ENCODE results near the gene RFPL4AL1. TPM values are rescaled to one million over a fixed set of nuclear protein-coding genes. Genes with fewer than 3 reads are reported as not detected.

RFPL4AL1 gene
- total RNA-seq, 1 experiment from 2014 or later, result not detected

GRCh38 chr19:55750715-55751114, 18.2 kb upstream of the RFPL4AL1 start:
- Histone ChIP-seq H3K27me3 (ENCODE audit: insufficient read depth, low read length) (no peaks in the 10 kb centered on the region), H3K18ac (ENCODE audit: insufficient read length, low read depth, low read length) (no peak overlapping the region), H3K23me2 (ENCODE audit: insufficient read length, low read depth, low read length, poor library complexity, severe bottlenecking) (no peaks in the 10 kb centered on the region), H3K14ac (ENCODE audit: insufficient read depth, low read length) (no peak overlapping the region), H2BK12ac (ENCODE audit: insufficient read length, low read depth, low read length) (no peak overlapping the region), H4K8ac (replicated peaks; ENCODE audit: insufficient read length, low read depth, low read length) (no peak overlapping the region), H3K56ac (ENCODE audit: insufficient read length, low read depth, low read length) (no peak overlapping the region), H4K5ac (ENCODE audit: insufficient read length, low read depth, low read length) (no peak overlapping the region), H2BK120ac (ENCODE audit: low read depth, low read length, poor library complexity, severe bottlenecking) (no peak overlapping the region), H4K20me1 (ENCODE audit: control insufficient read depth, insufficient read depth, insufficient read length) (no peaks in the 10 kb centered on the region), H3K4me2 (ENCODE audit: insufficient read depth, insufficient read length, low read length) (no peak overlapping the region), H3K27ac (ENCODE audit: insufficient read length, low read depth, low read length) (no peak overlapping the region), H3K4me1 (ENCODE audit: insufficient read depth, low read length) (no peaks in the 10 kb centered on the region), H3T11ph (ENCODE audit: low read length) (no peak overlapping the region), H3K23ac (ENCODE audit: insufficient read length, low read depth, low read length) (no peak overlapping the region), H2BK5ac (ENCODE audit: insufficient read length, low read length) (no peak overlapping the region), H2AK5ac (ENCODE audit: insufficient read length, low read length) (no peak overlapping the region), H3K79me2 (ENCODE audit: insufficient read depth, low read length) (peaks cover 2% of the 10 kb centered on the region; the same call in 1 of the 2 replicates), H3K9me3 (ENCODE audit: control insufficient read depth, low read depth, low read length) (peaks cover 73% of the 10 kb centered on the region), H2BK20ac (ENCODE audit: low read depth, low read length, poor library complexity, severe bottlenecking) (no peak overlapping the region), H2AFZ (ENCODE audit: low read length) (no peak overlapping the region), H3K79me1 (ENCODE audit: insufficient read depth, low read depth, low read length, poor library complexity, severe bottlenecking) (no peaks in the 10 kb centered on the region), H3K9ac (ENCODE audit: extremely low read depth, insufficient read length, low read length) (no peak overlapping the region), H2BK15ac (ENCODE audit: low read depth, low read length) (no peak overlapping the region), H4K91ac (ENCODE audit: insufficient read length, low read depth, low read length) (no peak overlapping the region), H3K4ac (ENCODE audit: low read depth, low read length) (no peak overlapping the region)
- H3K4me3 Mint-ChIP-seq, result no peak overlapping the region
- TF ChIP-seq, protein P1, sequence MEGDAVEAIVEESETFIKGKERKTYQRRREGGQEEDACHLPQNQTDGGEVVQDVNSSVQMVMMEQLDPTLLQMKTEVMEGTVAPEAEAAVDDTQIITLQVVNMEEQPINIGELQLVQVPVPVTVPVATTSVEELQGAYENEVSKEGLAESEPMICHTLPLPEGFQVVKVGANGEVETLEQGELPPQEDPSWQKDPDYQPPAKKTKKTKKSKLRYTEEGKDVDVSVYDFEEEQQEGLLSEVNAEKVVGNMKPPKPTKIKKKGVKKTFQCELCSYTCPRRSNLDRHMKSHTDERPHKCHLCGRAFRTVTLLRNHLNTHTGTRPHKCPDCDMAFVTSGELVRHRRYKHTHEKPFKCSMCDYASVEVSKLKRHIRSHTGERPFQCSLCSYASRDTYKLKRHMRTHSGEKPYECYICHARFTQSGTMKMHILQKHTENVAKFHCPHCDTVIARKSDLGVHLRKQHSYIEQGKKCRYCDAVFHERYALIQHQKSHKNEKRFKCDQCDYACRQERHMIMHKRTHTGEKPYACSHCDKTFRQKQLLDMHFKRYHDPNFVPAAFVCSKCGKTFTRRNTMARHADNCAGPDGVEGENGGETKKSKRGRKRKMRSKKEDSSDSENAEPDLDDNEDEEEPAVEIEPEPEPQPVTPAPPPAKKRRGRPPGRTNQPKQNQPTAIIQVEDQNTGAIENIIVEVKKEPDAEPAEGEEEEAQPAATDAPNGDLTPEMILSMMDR (conservative IDR thresholded peaks at IDR 0.05), result no peak
- H3K27me3 Mint-ChIP-seq (ENCODE audit: low read depth), result peaks cover 4% of the 10 kb centered on the region; the same call in 1 of the 2 replicates
- no peaks in the 10 kb centered on the region for H3K4me1 Mint-ChIP-seq
- H3K36me3 Mint-ChIP-seq (ENCODE audit: insufficient read depth in 1 of 3, low read depth in 3 of 3), result peaks cover 8 to 21% (median 14%) of the 10 kb centered on the region in 3 experiments; a peak in 6 of 7 replicates
- H3K9me3 Mint-ChIP-seq, result peaks cover 74 to 81% of the 10 kb centered on the region in 2 experiments
- H3K27ac Mint-ChIP-seq, result no peak overlapping the region
- no peak for DNase-seq
- no CpG with 5 or more reads among the region's 6 CpGs for WGBS (ENCODE audit: extremely low coverage, insufficient read length, low lambda C conversion rate)

Data from H9 (cell line).